LNCaP clone FGC (cell line): ENCODE measurements around the gene PTGES3L.
"Not testable (repeated sequence)": the region's sequence is repeated elsewhere in the genome, so short reads cannot be mapped to it uniquely, and the experiment has no call there.

Experiments used
- DNase-seq: peaks from one replicate; pipeline ENCODE4 v3.0.0-alpha.2; 2011; ENCODE audit warnings: low read depth
- H3K4me3 ChIP-seq: 2 replicates; pipeline ENCODE4 v1.5.1; 2011; ENCODE audit warnings: mild to moderate bottlenecking, low read depth, low read length, control low read depth
- CTCF ChIP-seq: IDR thresholded peaks from 2 replicates; pipeline ENCODE4 v1.5.1; 2012; ENCODE audit warnings: mild to moderate bottlenecking; ENCODE audit not compliant: control insufficient read depth, insufficient read depth; ENCODE audit errors: extremely low read depth

PTGES3L gene

DNA sequence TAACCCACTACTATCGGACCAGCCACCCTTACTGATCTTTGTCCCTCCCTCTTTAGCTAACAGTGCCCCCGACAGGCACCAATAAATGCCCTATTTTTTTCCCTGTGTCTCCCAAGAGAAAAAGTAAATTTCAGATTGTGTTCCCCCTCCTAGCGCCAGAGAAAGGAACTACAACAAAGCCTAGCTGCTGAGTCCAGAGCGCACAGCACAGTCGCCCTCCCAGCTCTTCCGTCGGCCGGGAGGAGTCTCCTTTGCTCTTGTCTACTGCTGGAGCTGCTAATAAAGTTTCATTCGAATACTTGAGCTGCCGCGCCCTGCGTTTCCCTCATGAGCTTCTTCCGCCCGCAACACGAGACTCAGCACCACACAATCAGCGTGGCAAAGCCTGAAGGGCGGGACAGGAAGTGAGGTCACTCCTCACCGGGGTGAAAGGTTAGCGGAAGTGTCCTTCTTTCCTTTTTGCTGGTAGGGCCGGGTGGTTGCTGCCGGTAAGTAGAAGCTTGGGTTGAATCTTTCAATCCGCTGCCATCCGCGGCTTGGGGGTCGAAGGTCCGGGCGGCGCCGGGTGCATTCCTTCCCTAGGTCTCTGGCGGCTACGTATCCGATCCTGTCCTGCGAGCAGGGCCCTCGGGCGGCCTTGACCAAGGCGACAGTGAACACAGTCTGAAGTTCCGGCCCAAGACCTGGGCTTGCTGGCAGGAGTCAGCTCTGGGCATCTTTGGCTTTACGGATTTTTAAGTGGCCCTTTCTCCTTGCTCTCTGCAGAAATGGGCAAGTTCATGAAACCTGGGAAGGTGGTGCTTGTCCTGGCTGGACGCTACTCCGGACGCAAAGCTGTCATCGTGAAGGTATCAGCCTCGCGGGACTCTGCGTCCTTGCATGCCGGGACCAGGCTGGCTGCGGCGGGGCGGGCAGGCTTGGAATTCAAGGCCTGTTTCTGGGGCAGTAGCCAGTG, 18.4 kb upstream of the PTGES3L start, which contains the start of gene RPL27:
RPL27 (plus strand) TSS at position 436 of the 955 bp plus-strand sequence; CDS start at position 768, 332 bp downstream.
- DNase-seq = peak; percentile 100
- H3K4me3 ChIP-seq = peak within 1 kb of the TSS; percentile 98
- TF ChIP-seq CTCF = peak; percentile 78

DNA sequence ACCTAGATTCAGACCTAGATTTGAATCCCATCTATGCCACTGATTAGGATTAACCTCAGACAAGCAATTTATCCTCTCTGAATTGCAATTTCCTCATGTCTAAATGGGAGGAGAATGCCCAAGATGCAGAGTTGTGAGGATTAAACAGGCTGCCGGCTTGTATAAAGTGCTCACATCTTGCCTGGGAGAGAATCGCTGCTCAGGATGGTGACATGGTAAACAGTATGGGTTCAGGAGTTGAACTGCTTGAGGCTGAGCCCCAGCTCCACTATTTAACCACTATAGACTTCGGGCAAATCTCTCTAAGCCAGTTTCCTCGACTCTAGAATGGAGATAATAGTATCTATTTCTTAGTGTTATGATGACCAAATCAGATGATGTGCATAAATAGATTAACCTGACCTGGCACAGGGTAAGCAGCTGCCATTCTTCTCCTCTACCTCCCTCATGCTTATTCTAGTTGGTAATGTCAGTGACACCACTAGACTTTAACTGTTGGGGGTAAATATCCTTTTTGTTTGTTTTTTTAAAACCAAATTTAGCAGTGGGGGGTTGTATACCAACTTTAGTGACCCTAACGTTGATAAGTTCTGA, 17.6 kb upstream of the PTGES3L start:
- H3K4me3 ChIP-seq = peak overlapping the region; percentile 98
- no peak for DNase-seq
- no peak for TF ChIP-seq CTCF

DNA sequence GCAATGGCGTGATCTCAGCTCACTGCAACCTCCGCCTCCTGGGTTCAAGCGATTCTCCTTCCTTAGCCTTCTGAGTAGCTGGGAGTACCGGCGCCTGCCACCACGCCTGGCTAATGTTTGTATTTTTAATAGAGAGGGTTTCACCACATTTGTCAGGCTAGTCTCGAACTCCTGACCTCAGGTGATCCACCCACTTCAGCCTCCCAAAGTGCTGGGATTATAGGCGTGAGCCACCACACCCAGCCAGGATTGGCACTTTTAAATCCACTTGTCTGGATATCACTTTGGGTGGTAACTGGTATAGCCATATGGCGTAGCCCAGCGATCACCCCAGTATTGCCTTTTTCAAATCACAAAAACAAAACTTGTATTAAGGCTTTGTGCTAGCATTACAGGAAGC, 14.0 kb upstream of the PTGES3L start:
- DNase-seq, H3K4me3 ChIP-seq: not testable (repeated sequence)

DNA sequence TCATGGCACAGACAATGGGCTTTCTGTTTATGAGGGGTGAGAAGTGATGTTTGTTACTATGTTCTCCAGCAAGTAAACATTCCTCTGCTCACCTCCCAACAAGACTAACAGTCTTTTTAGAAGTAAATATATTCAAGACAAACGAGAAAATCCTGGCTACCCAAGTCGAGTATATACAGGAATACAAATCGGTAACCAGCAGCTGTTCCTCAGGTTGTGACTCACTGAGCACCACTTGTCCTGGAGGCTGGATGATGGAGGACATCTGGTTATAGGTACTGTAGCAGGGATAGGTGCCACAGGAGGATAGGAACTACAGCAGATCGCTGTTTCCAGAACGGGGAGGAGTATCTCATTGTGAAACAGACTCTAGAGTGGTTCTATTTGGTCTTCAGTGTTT, 13.0 kb upstream of the PTGES3L start:
- no peak for TF ChIP-seq CTCF
- no peak overlapping the region for H3K4me3 ChIP-seq
- DNase-seq = no peak

- DNase-seq = no peak
- no peak for TF ChIP-seq CTCF
- H3K4me3 ChIP-seq = no peak overlapping the region
These were observed 11.6 kb upstream of the PTGES3L start for GRCh38 chr17:42991471-42991870.

GRCh38 chr17:42989726-42990652, 10.1 kb upstream of the PTGES3L start:
- peak; percentile 56 for DNase-seq
- H3K4me3 ChIP-seq = no peak overlapping the region
- no peak for TF ChIP-seq CTCF
